Lung (tissue), 12 donors: ENCODE data around the gene NUDT14. TPM values are rescaled to one million over a fixed set of nuclear protein-coding genes. Genes with fewer than 3 reads are reported as not detected.

Experiments used
- ATAC-seq: fragments of 200-7000 bp; cut with Tn5 transposase; one replicate; pipeline ENCODE4 v1.9.1; 2020; ENCODE audit warnings: moderate number of reproducible peaks; ENCODE audit not compliant: insufficient read depth, low FRiP score
- DNase-seq, 3 donors: peaks; one replicate each; pipeline ENCODE4 v3.0.0-alpha.2; 2013 to 2017
- H3K27ac ChIP-seq, 2 donors: one replicate each; pipeline ENCODE4 v1.5.1; 2013; ENCODE audit warnings: mild to moderate bottlenecking in 2 of 2, moderate library complexity in 2 of 2, control low read depth in 1 of 2, inconsistent platforms in 1 of 2, low read depth in 1 of 2, low read length in 1 of 2
- H3K27me3 ChIP-seq, 3 donors: one replicate each; pipeline ENCODE4 v1.5.1; 2013; ENCODE audit warnings: low read length in 2 of 3; ENCODE audit not compliant: control insufficient read depth in 3 of 3, insufficient read depth in 3 of 3
- H3K36me3 ChIP-seq, 4 donors: one replicate each; pipeline ENCODE4 v1.5.1; 2013; ENCODE audit warnings: low read length in 4 of 4, mild to moderate bottlenecking in 1 of 4, moderate library complexity in 1 of 4; ENCODE audit not compliant: control insufficient read depth in 4 of 4, insufficient read depth in 4 of 4
- H3K4me1 ChIP-seq, 5 donors: one replicate each; pipeline ENCODE4 v1.5.1; 2013; ENCODE audit warnings: low read length in 5 of 5, mild to moderate bottlenecking in 2 of 5, moderate library complexity in 1 of 5; ENCODE audit not compliant: control insufficient read depth in 5 of 5, insufficient read depth in 5 of 5
- H3K4me3 ChIP-seq: one replicate; pipeline ENCODE4 v1.5.1; 2013; ENCODE audit warnings: mild to moderate bottlenecking, control low read depth, moderate library complexity
- H3K9ac ChIP-seq, 2 donors: one replicate each; pipeline ENCODE4 v1.5.1; 2013; ENCODE audit warnings: low read length in 2 of 2, control low read depth in 1 of 2; ENCODE audit not compliant: insufficient read depth in 1 of 2
- H3K9me3 ChIP-seq, 4 donors: one replicate each; pipeline ENCODE4 v1.5.1; 2013; ENCODE audit warnings: low read length in 3 of 4, mild to moderate bottlenecking in 1 of 4, moderate library complexity in 1 of 4; ENCODE audit not compliant: control insufficient read depth in 4 of 4, insufficient read depth in 3 of 4
- CTCF ChIP-seq: IDR thresholded peaks from 2 replicates; pipeline ENCODE4 v1.5.1; 2012; ENCODE audit warnings: mild to moderate bottlenecking; ENCODE audit errors: control extremely low read depth, extremely low read depth
- WGBS, 2 donors: extraction: QIAGEN DNeasy Blood & Tissue Kit; methylation state at CpG; one replicate each; pipeline ENCODE4 v1.1.7; 2013; 5-methylcytosine and 5-hydroxymethylcytosine counted together
- polyA plus RNA-seq, 2 donors: library from polyadenylated mRNA; stranded (reverse); fragments of 200-250 nt; gene quantifications; one replicate each; pipeline ENCODE4 v1.2.1, GENCODE V29; 2013
- total RNA-seq, 2 donors: library from RNA; depleted of rRNA in 1 of 2; stranded (reverse); fragments of >200 nt in 1 of 2; gene quantifications; one replicate each; pipeline ENCODE4 v1.2.1, GENCODE V29; 2014 to 2021
- donor health status: control.
- donor health status: control.
- donor health status: Bipolar disorder and iron deficiency.
- donor health status: healthy.
- donor health status: DM: yes; HTN: yes; CAD: no.

The NUDT14 gene
- total and polyA plus RNA-seq, 4 donors, result 27.7 to 80.7 (median 51.3) TPM

DNA sequence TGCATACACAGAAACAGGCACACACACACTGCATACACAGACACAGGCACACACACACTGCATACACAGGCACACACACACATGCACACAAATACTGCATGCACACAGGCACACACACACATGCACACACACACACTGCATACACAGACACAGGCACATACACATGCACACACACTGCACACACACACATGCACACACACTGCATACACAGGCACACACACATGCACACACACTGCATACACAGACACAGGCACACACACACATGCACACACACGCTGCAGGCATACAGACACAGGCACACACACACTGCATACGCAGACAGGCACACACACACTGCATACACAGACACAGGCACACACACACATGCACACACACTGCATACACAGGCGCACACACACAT, 34.5 kb upstream of the NUDT14 start:
- no peak for ATAC-seq
- Histone ChIP-seq H3K27ac (no peak overlapping the region), H3K36me3 (peaks cover 0 to 48% (median 19%) of the 10 kb centered on the region in 4 donors), H3K9ac (no peak overlapping the region), H3K4me3 (no peak overlapping the region), H3K4me1 (peaks cover 0 to 6% (median 0%) of the 10 kb centered on the region in 5 donors), H3K9me3 (peaks cover 0 to 7% (median 0%) of the 10 kb centered on the region in 4 donors), H3K27me3 (no peaks in the 10 kb centered on the region)
- no peak for TF ChIP-seq CTCF
- DNase-seq, result no peak
- WGBS, 2 donors, result 78 to 96% methylated on average over 3 of the region's 3 CpGs

DNA sequence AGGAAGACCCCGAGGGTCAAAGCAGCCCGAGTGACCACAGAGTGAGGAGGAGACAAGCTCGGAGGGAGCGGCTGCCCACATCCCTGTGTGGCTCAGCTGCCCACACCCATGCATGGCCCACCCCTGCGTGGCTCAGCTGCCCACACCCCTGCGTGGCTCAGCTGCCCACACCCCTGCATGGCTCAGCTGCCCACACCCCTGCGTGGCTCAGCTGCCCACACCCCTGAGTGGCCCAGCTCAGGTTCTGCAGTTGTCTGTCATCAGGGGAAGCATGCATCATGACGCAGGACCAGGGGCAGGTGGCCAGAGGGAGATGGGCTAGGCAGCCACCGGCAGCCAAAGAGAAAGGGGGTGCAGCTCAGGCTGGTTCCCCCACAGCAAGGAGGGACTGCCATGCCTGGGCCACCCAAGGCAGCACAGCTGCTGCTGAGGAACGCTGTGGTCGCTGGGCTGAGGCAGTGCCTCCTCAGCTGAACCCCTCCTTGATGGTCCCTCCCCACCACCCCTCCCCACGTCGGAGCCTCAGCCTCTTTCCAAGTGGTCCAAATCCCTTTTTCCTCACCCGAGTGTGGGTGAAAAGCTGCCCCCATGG, 33.3 kb upstream of the NUDT14 start:
- H3K9me3 ChIP-seq, result peaks cover 0 to 7% (median 0%) of the 10 kb centered on the region in 4 donors
- H3K4me1 ChIP-seq, result peaks cover 0 to 3% (median 0%) of the 10 kb centered on the region in 5 donors
- DNase-seq (no peak), ATAC-seq (no peak)
- H3K36me3 ChIP-seq, result peaks cover 0 to 47% (median 15%) of the 10 kb centered on the region in 4 donors
- no peak overlapping the region for H3K4me3 ChIP-seq
- no peak overlapping the region for H3K27ac ChIP-seq
- WGBS, 2 donors, result 92% methylated on average over 14 of the region's 14 CpGs
- TF ChIP-seq CTCF, result no peak
- no peak overlapping the region for H3K9ac ChIP-seq
- no peaks in the 10 kb centered on the region for H3K27me3 ChIP-seq

DNA sequence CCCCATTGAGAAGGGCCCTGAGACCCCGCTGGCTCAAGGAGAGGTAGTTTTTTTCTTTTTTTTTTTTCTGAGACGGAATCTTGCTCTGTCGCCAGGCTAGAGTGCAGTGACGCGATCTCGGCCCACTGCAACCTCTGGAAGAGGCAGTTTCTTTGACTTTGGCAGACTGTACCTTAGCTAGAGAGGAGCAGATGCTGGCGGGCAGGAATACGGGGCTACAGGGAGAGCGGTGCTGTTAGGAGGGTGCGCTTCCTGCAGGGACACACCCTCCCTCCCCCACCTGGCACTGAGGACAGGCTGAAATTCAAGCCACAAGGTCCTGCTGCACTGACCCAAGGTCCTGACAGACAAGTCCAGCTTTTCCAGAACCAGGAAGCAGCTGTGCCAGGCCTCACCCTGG, 32.2 kb upstream of the NUDT14 start:
- ATAC-seq (no peak), DNase-seq (no peak)
- WGBS, 2 donors, result 92 to 94% methylated on average over 10 of the region's 10 CpGs
- no peak overlapping the region for H3K9ac ChIP-seq
- H3K4me1 ChIP-seq, result peaks cover 0 to 3% (median 0%) of the 10 kb centered on the region in 5 donors
- H3K4me3 ChIP-seq, result no peak overlapping the region
- H3K9me3 ChIP-seq, result peaks cover 0 to 7% (median 0%) of the 10 kb centered on the region in 4 donors
- H3K27ac ChIP-seq, result no peak overlapping the region
- no peak for TF ChIP-seq CTCF
- H3K27me3 ChIP-seq, result no peaks in the 10 kb centered on the region
- peaks cover 0 to 42% (median 12%) of the 10 kb centered on the region in 4 donors for H3K36me3 ChIP-seq
